ENCODE data around the gene MAEA. TPM values are rescaled to one million over a fixed set of nuclear protein-coding genes. Genes with fewer than 3 reads are reported as not detected.

MAEA gene
- total and polyA plus RNA-seq, 2 experiments from 2014 or later = 49.8 to 99.0 TPM

DNA sequence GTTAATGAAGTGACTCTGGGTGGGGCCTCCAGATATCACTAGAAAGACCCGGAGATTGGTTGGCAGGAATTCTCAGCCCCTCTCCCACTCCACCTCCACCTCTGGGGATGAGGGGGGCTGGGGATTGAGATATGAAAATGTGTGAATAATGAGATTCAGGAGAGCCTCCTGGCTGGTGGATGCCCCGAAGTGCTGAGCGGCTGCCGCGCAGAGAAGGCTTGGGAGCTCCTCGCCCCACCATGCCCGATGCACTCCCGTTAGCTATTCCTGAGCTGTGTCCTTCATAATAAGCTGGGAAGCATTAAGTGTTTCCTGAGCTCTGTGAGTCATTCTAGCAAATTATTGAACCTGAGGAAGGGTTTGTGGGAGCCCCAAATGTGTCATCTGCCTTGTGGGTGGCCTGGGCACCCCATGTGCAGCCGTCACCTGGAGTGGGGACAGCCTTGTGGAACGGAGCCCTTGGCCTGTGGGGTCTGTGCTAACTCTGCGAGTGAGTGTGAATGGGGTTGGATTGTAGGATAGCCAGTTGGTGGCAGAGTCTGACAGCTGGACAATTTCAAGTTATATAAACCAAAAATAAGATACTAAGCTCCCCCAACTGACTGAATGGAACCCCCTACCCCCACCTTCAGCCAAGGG lies 4.4 kb upstream of the MAEA start:
- no peaks in the 10 kb centered on the region for H3K27me3 ChIP-seq (ENCODE audit: insufficient read depth)
- H3K9me3 Mint-ChIP-seq = peaks cover 51% of the 10 kb centered on the region

More for the DNA sequence above, 4.4 kb upstream of the MAEA start:
- Mint-ChIP-seq H3K4me1 (no peaks in the 10 kb centered on the region; the same call in 2 of the 3 replicates), H3K36me3 (ENCODE audit: low read depth) (peaks cover 13% of the 10 kb centered on the region), H3K4me3 (no peak overlapping the region), H3K27me3 (ENCODE audit: insufficient read depth, low read depth, poor library complexity) (peaks cover 9% of the 10 kb centered on the region), H3K27ac (no peak overlapping the region)
- Histone ChIP-seq H3K9me2 (ENCODE audit: insufficient read depth) (0 out of 2 replicates have a peak, but pooled peaks cover 7% of the 10 kb centered on the region), H3K27ac (ENCODE audit: low read depth) (no peak overlapping the region), H3K4me1 (ENCODE audit: insufficient read depth) (no peaks in the 10 kb centered on the region), H3K79me2 (replicated peaks; ENCODE audit: insufficient read depth) (peaks cover 3% of the 10 kb centered on the region), H2AFZ (no peak overlapping the region), H3K4me2 (no peak overlapping the region), H4K20me1 (replicated peaks; ENCODE audit: insufficient read depth) (no peaks in the 10 kb centered on the region), H3F3A (replicated peaks; ENCODE audit: low read depth) (no peaks in the 10 kb centered on the region), H3K36me3 (ENCODE audit: insufficient read depth) (no peaks in the 10 kb centered on the region), H3K4me3 (no peak overlapping the region)
- ATAC-seq = no peak
- no peak for DNase-seq (ENCODE audit: low spot score)
- TF ChIP-seq, protein P1, sequence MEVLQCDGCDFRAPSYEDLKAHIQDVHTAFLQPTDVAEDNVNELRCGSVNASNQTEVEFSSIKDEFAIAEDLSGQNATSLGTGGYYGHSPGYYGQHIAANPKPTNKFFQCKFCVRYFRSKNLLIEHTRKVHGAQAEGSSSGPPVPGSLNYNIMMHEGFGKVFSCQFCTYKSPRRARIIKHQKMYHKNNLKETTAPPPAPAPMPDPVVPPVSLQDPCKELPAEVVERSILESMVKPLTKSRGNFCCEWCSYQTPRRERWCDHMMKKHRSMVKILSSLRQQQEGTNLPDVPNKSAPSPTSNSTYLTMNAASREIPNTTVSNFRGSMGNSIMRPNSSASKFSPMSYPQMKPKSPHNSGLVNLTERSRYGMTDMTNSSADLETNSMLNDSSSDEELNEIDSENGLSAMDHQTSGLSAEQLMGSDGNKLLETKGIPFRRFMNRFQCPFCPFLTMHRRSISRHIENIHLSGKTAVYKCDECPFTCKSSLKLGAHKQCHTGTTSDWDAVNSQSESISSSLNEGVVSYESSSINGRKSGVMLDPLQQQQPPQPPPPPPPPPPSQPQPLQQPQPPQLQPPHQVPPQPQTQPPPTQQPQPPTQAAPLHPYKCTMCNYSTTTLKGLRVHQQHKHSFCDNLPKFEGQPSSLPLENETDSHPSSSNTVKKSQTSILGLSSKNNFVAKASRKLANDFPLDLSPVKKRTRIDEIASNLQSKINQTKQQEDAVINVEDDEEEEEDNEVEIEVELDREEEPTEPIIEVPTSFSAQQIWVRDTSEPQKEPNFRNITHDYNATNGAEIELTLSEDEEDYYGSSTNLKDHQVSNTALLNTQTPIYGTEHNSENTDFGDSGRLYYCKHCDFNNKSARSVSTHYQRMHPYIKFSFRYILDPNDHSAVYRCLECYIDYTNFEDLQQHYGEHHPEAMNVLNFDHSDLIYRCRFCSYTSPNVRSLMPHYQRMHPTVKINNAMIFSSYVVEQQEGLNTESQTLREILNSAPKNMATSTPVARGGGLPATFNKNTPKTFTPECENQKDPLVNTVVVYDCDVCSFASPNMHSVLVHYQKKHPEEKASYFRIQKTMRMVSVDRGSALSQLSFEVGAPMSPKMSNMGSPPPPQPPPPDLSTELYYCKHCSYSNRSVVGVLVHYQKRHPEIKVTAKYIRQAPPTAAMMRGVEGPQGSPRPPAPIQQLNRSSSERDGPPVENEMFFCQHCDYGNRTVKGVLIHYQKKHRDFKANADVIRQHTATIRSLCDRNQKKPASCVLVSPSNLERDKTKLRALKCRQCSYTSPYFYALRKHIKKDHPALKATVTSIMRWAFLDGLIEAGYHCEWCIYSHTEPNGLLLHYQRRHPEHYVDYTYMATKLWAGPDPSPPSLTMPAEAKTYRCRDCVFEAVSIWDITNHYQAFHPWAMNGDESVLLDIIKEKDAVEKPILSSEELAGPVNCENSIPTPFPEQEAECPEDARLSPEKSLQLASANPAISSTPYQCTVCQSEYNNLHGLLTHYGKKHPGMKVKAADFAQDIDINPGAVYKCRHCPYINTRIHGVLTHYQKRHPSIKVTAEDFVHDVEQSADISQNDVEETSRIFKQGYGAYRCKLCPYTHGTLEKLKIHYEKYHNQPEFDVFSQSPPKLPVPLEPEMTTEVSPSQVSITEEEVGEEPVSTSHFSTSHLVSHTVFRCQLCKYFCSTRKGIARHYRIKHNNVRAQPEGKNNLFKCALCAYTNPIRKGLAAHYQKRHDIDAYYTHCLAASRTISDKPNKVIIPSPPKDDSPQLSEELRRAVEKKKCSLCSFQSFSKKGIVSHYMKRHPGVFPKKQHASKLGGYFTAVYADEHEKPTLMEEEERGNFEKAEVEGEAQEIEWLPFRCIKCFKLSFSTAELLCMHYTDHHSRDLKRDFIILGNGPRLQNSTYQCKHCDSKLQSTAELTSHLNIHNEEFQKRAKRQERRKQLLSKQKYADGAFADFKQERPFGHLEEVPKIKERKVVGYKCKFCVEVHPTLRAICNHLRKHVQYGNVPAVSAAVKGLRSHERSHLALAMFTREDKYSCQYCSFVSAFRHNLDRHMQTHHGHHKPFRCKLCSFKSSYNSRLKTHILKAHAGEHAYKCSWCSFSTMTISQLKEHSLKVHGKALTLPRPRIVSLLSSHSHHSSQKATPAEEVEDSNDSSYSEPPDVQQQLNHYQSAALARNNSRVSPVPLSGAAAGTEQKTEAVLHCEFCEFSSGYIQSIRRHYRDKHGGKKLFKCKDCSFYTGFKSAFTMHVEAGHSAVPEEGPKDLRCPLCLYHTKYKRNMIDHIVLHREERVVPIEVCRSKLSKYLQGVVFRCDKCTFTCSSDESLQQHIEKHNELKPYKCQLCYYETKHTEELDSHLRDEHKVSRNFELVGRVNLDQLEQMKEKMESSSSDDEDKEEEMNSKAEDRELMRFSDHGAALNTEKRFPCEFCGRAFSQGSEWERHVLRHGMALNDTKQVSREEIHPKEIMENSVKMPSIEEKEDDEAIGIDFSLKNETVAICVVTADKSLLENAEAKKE (CRISPR knock-in tag; IDR thresholded peaks at IDR 0.05) = no peak
- TF ChIP-seq EZH2 (IDR thresholded peaks at IDR 0.05; ENCODE audit: low read depth, unreplicated experiment) (no peak), STAT1 (IDR thresholded peaks at IDR 0.05; ENCODE audit: unreplicated experiment) (no peak), JUNB (IDR thresholded peaks at IDR 0.05; ENCODE audit: unreplicated experiment) (no peak), CREB1 (CRISPR knock-in tag; IDR thresholded peaks at IDR 0.05; ENCODE audit: low read depth) (no peak), EZH2phosphoT487 (IDR thresholded peaks at IDR 0.05; ENCODE audit: unreplicated experiment) (no peak)
